SK-N-SH treated with all-trans-retinoic acid at 6 μM for 48 hours (cell line): ENCODE results near the gene PALLD.

Experiments
- ATAC-seq: fragments of 200-7000 bp; cut with Tn5 transposase; 3 replicates; pipeline ENCODE4 v1.9.1; 2020; ENCODE audit warnings: mild to moderate bottlenecking, moderate library complexity
- ARNTL ChIP-seq: fragments of 450-650 bp; formaldehyde crosslinking; IDR thresholded peaks from 2 replicates; pipeline ENCODE4 v1.5.0; 2020; ENCODE audit warnings: low read depth, mild to moderate bottlenecking, moderate library complexity, borderline replicate concordance
- BACH2 ChIP-seq: fragments of 250-450 bp; sonication (Bioruptor Pico); IDR thresholded peaks from 2 replicates; pipeline ENCODE4 v1.9.0; 2021; ENCODE audit warnings: mild to moderate bottlenecking, borderline replicate concordance
- CSDC2 ChIP-seq: fragments of 250-450 bp; sonication (Bioruptor Pico); IDR thresholded peaks from 2 replicates; pipeline ENCODE4 v1.5.0; 2020; ENCODE audit warnings: mild to moderate bottlenecking, moderate library complexity
- ESRRG ChIP-seq: fragments of 250-450 bp; sonication (Bioruptor Pico); IDR thresholded peaks from 2 replicates; pipeline ENCODE4 v1.6.1; 2021; ENCODE audit warnings: mild to moderate bottlenecking
- GLIS3 ChIP-seq: fragments of 250-450 bp; sonication (Bioruptor Pico); IDR thresholded peaks from 2 replicates; pipeline ENCODE4 v1.5.0; 2020; ENCODE audit warnings: mild to moderate bottlenecking, moderate library complexity
- ISL1 ChIP-seq: fragments of 250-450 bp; sonication (Bioruptor Pico); IDR thresholded peaks from 2 replicates; pipeline ENCODE4 v2.1.2; 2022; ENCODE audit warnings: mild to moderate bottlenecking, moderate library complexity
- PPARA ChIP-seq: fragments of 250-450 bp; sonication (Bioruptor Pico); IDR thresholded peaks from 2 replicates; pipeline ENCODE4 v1.5.0; 2020; ENCODE audit warnings: mild to moderate bottlenecking, borderline replicate concordance
- TCF4 ChIP-seq: fragments of 250-450 bp; sonication (Bioruptor Pico); IDR thresholded peaks from 2 replicates; pipeline ENCODE4 v1.8.0; 2021; ENCODE audit warnings: mild to moderate bottlenecking, moderate library complexity, borderline replicate concordance
- TOX ChIP-seq: fragments of 250-450 bp; sonication (Bioruptor Pico); IDR thresholded peaks from 2 replicates; pipeline ENCODE4 v1.8.0; 2021; ENCODE audit warnings: mild to moderate bottlenecking, moderate library complexity, borderline replicate concordance
- ZC3H10 ChIP-seq: fragments of 250-450 bp; sonication (Bioruptor Pico); IDR thresholded peaks from 2 replicates; pipeline ENCODE4 v1.5.1; 2021; ENCODE audit warnings: mild to moderate bottlenecking, moderate library complexity
- ZFP3 ChIP-seq: fragments of 250-450 bp; sonication (Bioruptor Pico); IDR thresholded peaks from 2 replicates; pipeline ENCODE4 v1.5.0; 2020; ENCODE audit warnings: mild to moderate bottlenecking, moderate library complexity
- ZFP30 ChIP-seq: fragments of 450-650 bp; formaldehyde crosslinking; IDR thresholded peaks from 2 replicates; pipeline ENCODE4 v1.5.0; 2022; ENCODE audit warnings: mild to moderate bottlenecking, moderate library complexity
- ZNF565 ChIP-seq: fragments of 450-650 bp; formaldehyde crosslinking; conservative IDR thresholded peaks from 2 replicates; pipeline ENCODE4 v1.5.0; 2020; ENCODE audit warnings: low read depth, mild to moderate bottlenecking, moderate library complexity
- ZNF70 ChIP-seq: fragments of 450-650 bp; formaldehyde crosslinking; IDR thresholded peaks from 2 replicates; pipeline ENCODE4 v1.5.0; 2020; ENCODE audit warnings: mild to moderate bottlenecking, moderate library complexity
- ZNF8 ChIP-seq: fragments of 450-650 bp; formaldehyde crosslinking; IDR thresholded peaks from 2 replicates; pipeline ENCODE4 v1.5.0; 2020; ENCODE audit warnings: mild to moderate bottlenecking, moderate library complexity
- TF ChIP-seq, protein P1 (sequence below): fragments of 250-450 bp; sonication (Bioruptor Pico); IDR thresholded peaks from 2 replicates; pipeline ENCODE4 v1.5.1; 2020; ENCODE audit warnings: low read depth, mild to moderate bottlenecking, moderate library complexity
- TF ChIP-seq, protein P2 (sequence below): fragments of 250-450 bp; sonication (Bioruptor Pico); IDR thresholded peaks from 2 replicates; pipeline ENCODE4 v1.5.0; 2020; ENCODE audit warnings: mild to moderate bottlenecking, moderate library complexity
- TF ChIP-seq, protein P3 (sequence below): fragments of 250-450 bp; sonication (Bioruptor Pico); IDR thresholded peaks from 2 replicates; pipeline ENCODE4 v1.8.0; 2020; ENCODE audit warnings: mild to moderate bottlenecking, moderate library complexity, borderline replicate concordance
- TF ChIP-seq, protein P4 (sequence below): fragments of 250-450 bp; sonication (Bioruptor Pico); IDR thresholded peaks from 2 replicates; pipeline ENCODE4 v1.8.0; 2021; ENCODE audit warnings: low read depth, mild to moderate bottlenecking, moderate library complexity, borderline replicate concordance
- TF ChIP-seq, protein P5 (sequence below): fragments of 250-450 bp; sonication (Bioruptor Pico); IDR thresholded peaks from 2 replicates; pipeline ENCODE4 v1.5.1; 2021; ENCODE audit warnings: mild to moderate bottlenecking, moderate library complexity

Gene PALLD

DNA sequence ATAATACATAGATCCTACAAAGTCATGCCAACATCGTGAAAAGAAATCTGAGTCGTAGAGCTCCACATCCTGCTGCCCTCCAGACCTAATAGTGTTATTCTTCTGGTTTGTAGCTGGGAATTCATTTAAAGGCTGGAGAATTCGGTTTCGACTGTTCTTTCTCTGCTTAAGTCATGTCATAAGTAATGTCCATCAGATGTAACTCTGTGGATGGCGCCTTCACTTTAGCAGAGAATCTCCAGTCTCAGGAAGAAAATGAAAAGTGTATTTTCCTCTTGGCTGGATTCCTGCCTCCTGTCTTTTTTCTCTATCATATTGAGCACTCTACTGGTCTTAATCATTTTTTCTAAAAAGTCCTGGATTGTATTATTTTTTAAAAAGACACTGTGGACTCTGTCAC lies 117.0 kb downstream of the PALLD start:
- TF ChIP-seq ZNF8 (CRISPR knock-in tag), result no peak
- no peak for TF ChIP-seq ZC3H10 (CRISPR knock-in tag)
- TF ChIP-seq TCF4 (CRISPR knock-in tag), result no peak
- peak; percentile 84 for TF ChIP-seq ISL1 (CRISPR knock-in tag)
- no peak for TF ChIP-seq ESRRG (CRISPR knock-in tag)

DNA sequence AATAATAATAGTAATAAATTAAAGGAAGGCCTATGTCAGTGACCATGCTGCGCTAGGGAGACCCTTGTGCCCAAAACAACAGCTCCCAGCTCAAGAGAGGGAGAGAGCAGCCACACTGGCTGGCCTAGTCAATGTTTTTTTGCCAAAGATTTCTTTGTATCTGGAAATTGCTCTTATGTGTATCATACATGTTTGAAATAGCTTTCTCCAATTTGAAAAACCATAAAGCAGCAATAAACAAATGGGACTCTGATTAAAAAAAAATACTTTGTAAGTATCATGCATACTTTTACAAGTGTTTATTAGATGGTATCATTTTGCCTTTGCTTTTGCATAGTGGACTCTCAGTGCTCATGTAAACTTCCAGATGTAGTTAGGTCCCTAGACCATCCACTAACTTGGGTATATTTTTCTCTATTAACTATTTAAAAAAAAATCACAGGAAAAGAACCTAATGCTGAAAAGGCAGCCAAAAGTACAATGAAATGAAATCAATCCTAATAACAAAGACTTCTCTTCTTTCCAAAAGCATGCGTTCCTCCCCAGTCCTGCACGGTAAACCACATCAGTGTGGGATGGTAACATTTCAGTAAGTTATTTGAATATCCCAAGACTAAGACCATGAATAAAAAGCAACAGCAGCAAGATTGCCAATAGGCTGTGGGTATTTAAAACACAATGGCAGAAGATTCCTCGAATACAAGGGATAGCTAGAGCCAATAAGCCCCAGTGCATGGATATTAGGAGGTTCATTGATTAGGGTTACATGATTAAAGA lies 117.6 kb downstream of the PALLD start:
- peak; percentile 48 for ATAC-seq
- TF ChIP-seq ARNTL (CRISPR knock-in tag) (no peak), GLIS3 (CRISPR knock-in tag) (no peak), ZNF565 (no peak), PPARA (no peak), BACH2 (CRISPR knock-in tag) (no peak), TCF4 (CRISPR knock-in tag) (no peak), ZNF70 (CRISPR knock-in tag) (no peak), CSDC2 (CRISPR knock-in tag) (no peak), ZFP3 (CRISPR knock-in tag) (no peak), ZNF8 (CRISPR knock-in tag) (no peak), TOX (CRISPR knock-in tag) (no peak), ESRRG (CRISPR knock-in tag) (no peak), ISL1 (CRISPR knock-in tag) (no peak), ZFP30 (CRISPR knock-in tag) (no peak)
- TF ChIP-seq, protein P1, sequence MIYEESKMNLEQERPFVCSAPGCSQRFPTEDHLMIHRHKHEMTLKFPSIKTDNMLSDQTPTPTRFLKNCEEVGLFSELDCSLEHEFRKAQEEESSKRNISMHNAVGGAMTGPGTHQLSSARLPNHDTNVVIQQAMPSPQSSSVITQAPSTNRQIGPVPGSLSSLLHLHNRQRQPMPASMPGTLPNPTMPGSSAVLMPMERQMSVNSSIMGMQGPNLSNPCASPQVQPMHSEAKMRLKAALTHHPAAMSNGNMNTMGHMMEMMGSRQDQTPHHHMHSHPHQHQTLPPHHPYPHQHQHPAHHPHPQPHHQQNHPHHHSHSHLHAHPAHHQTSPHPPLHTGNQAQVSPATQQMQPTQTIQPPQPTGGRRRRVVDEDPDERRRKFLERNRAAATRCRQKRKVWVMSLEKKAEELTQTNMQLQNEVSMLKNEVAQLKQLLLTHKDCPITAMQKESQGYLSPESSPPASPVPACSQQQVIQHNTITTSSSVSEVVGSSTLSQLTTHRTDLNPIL, result no peak
- TF ChIP-seq, protein P2, sequence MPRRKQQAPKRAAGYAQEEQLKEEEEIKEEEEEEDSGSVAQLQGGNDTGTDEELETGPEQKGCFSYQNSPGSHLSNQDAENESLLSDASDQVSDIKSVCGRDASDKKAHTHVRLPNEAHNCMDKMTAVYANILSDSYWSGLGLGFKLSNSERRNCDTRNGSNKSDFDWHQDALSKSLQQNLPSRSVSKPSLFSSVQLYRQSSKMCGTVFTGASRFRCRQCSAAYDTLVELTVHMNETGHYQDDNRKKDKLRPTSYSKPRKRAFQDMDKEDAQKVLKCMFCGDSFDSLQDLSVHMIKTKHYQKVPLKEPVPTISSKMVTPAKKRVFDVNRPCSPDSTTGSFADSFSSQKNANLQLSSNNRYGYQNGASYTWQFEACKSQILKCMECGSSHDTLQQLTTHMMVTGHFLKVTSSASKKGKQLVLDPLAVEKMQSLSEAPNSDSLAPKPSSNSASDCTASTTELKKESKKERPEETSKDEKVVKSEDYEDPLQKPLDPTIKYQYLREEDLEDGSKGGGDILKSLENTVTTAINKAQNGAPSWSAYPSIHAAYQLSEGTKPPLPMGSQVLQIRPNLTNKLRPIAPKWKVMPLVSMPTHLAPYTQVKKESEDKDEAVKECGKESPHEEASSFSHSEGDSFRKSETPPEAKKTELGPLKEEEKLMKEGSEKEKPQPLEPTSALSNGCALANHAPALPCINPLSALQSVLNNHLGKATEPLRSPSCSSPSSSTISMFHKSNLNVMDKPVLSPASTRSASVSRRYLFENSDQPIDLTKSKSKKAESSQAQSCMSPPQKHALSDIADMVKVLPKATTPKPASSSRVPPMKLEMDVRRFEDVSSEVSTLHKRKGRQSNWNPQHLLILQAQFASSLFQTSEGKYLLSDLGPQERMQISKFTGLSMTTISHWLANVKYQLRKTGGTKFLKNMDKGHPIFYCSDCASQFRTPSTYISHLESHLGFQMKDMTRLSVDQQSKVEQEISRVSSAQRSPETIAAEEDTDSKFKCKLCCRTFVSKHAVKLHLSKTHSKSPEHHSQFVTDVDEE (CRISPR knock-in tag), result no peak
- TF ChIP-seq, protein P3, sequence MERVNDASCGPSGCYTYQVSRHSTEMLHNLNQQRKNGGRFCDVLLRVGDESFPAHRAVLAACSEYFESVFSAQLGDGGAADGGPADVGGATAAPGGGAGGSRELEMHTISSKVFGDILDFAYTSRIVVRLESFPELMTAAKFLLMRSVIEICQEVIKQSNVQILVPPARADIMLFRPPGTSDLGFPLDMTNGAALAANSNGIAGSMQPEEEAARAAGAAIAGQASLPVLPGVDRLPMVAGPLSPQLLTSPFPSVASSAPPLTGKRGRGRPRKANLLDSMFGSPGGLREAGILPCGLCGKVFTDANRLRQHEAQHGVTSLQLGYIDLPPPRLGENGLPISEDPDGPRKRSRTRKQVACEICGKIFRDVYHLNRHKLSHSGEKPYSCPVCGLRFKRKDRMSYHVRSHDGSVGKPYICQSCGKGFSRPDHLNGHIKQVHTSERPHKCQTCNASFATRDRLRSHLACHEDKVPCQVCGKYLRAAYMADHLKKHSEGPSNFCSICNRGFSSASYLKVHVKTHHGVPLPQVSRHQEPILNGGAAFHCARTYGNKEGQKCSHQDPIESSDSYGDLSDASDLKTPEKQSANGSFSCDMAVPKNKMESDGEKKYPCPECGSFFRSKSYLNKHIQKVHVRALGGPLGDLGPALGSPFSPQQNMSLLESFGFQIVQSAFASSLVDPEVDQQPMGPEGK, result no peak
- TF ChIP-seq, protein P4, sequence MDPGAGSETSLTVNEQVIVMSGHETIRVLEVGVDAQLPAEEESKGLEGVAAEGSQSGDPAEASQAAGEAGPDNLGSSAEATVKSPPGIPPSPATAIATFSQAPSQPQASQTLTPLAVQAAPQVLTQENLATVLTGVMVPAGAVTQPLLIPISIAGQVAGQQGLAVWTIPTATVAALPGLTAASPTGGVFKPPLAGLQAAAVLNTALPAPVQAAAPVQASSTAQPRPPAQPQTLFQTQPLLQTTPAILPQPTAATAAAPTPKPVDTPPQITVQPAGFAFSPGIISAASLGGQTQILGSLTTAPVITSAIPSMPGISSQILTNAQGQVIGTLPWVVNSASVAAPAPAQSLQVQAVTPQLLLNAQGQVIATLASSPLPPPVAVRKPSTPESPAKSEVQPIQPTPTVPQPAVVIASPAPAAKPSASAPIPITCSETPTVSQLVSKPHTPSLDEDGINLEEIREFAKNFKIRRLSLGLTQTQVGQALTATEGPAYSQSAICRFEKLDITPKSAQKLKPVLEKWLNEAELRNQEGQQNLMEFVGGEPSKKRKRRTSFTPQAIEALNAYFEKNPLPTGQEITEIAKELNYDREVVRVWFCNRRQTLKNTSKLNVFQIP (CRISPR knock-in tag), result no peak
- TF ChIP-seq, protein P5, sequence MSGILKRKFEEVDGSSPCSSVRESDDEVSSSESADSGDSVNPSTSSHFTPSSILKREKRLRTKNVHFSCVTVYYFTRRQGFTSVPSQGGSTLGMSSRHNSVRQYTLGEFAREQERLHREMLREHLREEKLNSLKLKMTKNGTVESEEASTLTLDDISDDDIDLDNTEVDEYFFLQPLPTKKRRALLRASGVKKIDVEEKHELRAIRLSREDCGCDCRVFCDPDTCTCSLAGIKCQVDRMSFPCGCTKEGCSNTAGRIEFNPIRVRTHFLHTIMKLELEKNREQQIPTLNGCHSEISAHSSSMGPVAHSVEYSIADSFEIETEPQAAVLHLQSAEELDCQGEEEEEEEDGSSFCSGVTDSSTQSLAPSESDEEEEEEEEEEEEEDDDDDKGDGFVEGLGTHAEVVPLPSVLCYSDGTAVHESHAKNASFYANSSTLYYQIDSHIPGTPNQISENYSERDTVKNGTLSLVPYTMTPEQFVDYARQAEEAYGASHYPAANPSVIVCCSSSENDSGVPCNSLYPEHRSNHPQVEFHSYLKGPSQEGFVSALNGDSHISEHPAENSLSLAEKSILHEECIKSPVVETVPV, result no peak

More for the DNA sequence above, 117.0 kb downstream of the PALLD start:
- ATAC-seq, result peak; percentile 70

DNA sequence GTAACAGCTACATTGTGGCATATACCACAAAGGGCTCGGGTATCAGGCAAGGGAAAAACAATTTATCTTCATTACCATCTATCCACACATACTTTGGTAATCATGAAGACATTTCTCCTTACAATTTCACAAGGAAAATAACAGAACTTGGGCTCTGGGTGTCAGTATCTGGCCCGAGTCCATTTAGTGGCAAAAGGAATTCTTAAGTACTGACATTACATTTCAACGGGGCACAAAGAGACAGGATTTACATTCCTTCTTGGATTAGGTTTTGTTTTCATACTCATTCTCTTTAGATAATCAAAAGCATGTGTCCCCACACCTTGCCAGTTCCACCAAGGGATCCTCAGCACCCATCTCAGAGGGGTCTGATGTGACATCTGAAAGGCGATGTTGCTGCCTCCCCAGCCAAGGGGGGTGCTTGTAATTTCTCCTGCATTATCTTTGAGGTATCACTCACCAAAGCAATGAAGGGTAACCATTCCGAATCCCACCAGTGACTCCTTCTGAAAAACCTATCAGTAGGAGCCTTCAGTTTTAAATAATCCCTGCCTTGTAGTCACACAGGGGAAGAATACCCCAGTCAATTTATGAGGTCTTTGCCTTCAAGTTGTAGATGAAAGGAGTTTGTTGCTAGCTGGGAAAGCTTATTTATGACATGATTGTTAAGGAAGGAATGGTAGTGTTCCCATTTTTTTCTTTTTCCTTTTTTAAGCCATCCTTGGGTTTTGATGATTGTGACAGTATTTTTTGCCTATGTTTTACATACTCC lies 118.6 kb downstream of the PALLD start:
- no peak for TF ChIP-seq ZFP30 (CRISPR knock-in tag)
- peak; percentile 88 for TF ChIP-seq ISL1 (CRISPR knock-in tag)
- TF ChIP-seq, protein P5, result no peak
- TF ChIP-seq, protein P1, result peak; percentile 71; the same call in 1 of the 2 replicates
- no peak for TF ChIP-seq CSDC2 (CRISPR knock-in tag)
- ATAC-seq, result peak; percentile 34
